ENCODE measurements around the gene TTC16. TPM values are rescaled to one million over a fixed set of nuclear protein-coding genes. Genes with fewer than 3 reads are reported as not detected.

The TTC16 gene
- total RNA-seq, 1 donor: not detected

GRCh38 chr9:127735530-127736185 lies 19.8 kb downstream of the TTC16 start:
- DNase-seq (ENCODE audit: low read depth): peak; percentile 41
- TF ChIP-seq, protein P1, sequence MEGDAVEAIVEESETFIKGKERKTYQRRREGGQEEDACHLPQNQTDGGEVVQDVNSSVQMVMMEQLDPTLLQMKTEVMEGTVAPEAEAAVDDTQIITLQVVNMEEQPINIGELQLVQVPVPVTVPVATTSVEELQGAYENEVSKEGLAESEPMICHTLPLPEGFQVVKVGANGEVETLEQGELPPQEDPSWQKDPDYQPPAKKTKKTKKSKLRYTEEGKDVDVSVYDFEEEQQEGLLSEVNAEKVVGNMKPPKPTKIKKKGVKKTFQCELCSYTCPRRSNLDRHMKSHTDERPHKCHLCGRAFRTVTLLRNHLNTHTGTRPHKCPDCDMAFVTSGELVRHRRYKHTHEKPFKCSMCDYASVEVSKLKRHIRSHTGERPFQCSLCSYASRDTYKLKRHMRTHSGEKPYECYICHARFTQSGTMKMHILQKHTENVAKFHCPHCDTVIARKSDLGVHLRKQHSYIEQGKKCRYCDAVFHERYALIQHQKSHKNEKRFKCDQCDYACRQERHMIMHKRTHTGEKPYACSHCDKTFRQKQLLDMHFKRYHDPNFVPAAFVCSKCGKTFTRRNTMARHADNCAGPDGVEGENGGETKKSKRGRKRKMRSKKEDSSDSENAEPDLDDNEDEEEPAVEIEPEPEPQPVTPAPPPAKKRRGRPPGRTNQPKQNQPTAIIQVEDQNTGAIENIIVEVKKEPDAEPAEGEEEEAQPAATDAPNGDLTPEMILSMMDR (IDR thresholded peaks at IDR 0.05; ENCODE audit: insufficient read depth, low read length): no peak
- H3K4me3 ChIP-seq (ENCODE audit: low read depth, low read length): peak overlapping the region; percentile 22

DNA sequence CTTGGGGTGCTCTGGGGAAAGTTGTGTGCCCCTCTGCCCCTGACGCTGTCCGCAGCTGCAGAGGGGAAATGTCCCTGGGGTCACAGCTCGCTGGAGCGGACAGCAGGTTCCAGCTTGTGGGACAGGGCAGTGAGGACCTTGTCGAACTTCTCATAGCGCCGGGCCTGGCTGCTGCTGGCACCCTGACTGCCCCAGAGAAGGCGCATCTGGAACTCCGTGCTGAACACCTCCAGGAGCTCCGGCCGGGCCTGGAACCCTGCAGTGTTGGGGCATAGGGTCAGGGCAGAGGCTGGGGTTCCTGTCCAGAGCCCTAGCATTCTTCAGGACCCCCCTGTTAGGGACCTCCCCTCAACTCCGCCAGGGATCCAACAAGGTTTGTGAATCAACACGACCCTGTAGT lies 22.8 kb downstream of the TTC16 start:
- no peak for DNase-seq (ENCODE audit: low read depth)
- no peak overlapping the region for H3K4me3 ChIP-seq (ENCODE audit: low read depth, low read length)
- TF ChIP-seq, protein P1 (IDR thresholded peaks at IDR 0.05; ENCODE audit: insufficient read depth, low read length): no peak

GRCh38 chr9:127739614-127740330 lies 23.9 kb downstream of the TTC16 start:
- H3K4me3 ChIP-seq (ENCODE audit: low read depth, low read length): no peak overlapping the region
- TF ChIP-seq, protein P1 (IDR thresholded peaks at IDR 0.05; ENCODE audit: insufficient read depth, low read length): no peak
- DNase-seq (ENCODE audit: low read depth): peak; percentile 23

- no peak overlapping the region for H3K4me3 ChIP-seq (ENCODE audit: low read depth, low read length)
- TF ChIP-seq, protein P1 (IDR thresholded peaks at IDR 0.05; ENCODE audit: insufficient read depth, low read length): no peak
- no peak for DNase-seq (ENCODE audit: low read depth)
Measured at GRCh38 chr9:127741831-127742434, 26.1 kb downstream of the TTC16 start.

DNA sequence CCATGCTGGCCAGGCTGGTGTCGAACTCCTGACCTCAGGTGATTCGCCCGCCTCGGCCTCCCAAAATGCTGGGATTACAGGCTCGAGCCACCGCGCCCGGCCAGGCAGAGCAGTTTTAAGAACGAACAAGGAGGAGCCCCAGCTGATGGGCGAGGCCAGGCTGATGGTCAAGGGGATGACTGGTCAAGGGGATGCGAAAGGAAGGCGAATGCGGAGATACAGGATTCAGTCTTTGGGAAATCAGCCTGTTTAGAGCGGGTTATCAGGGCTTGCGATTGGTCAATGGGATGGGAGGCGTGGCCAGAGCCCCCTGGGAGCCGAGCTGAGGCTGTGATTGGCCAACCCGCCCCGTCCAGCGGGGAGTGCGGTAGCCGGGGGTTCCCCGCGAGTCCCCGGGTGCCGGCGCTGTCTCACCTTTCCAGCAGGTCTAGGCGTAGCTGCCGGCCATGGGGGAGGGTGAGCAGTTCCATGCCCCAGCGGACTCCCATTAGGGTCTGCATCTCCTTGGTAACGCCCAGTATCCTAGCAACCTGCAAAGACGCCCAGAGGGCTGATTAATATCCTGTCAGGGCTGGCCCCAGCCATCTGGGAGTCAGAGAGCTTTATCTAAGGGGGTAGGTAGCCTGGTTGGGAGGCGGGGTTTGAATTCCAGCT lies 26.7 kb downstream of the TTC16 start:
- H3K4me3 ChIP-seq (ENCODE audit: low read depth, low read length): peak overlapping the region; percentile 38
- peak; percentile 78 for DNase-seq (ENCODE audit: low read depth)
- TF ChIP-seq, protein P1 (IDR thresholded peaks at IDR 0.05; ENCODE audit: insufficient read depth, low read length): no peak

- H3K4me3 ChIP-seq (ENCODE audit: low read depth, low read length): no peak overlapping the region
- TF ChIP-seq, protein P1 (IDR thresholded peaks at IDR 0.05; ENCODE audit: insufficient read depth, low read length): no peak
- no peak for DNase-seq (ENCODE audit: low read depth)
Measured at GRCh38 chr9:127744398-127745110, 28.7 kb downstream of the TTC16 start.
